ENCODE measurements around the gene STXBP6. TPM values are rescaled to one million over a fixed set of nuclear protein-coding genes. Genes with fewer than 3 reads are reported as not detected.

Gene STXBP6
- total and polyA plus RNA-seq, 2 experiments from 2014 or later, result 19.7 to 29.0 TPM

- Histone ChIP-seq H3K36me3 (ENCODE audit: insufficient read depth) (no peaks in the 10 kb centered on the region), H3K4me2 (no peak overlapping the region), H4K20me1 (replicated peaks; ENCODE audit: insufficient read depth) (no peaks in the 10 kb centered on the region; the same call in 1 of the 2 replicates), H3K4me3 (no peak overlapping the region), H3K79me2 (replicated peaks; ENCODE audit: insufficient read depth) (no peaks in the 10 kb centered on the region), H3K4me1 (ENCODE audit: insufficient read depth) (no peaks in the 10 kb centered on the region), H3F3A (replicated peaks; ENCODE audit: low read depth) (no peaks in the 10 kb centered on the region), H2AFZ (no peak overlapping the region), H3K9me2 (ENCODE audit: insufficient read depth) (0 out of 2 replicates have a peak, but pooled peaks cover 10% of the 10 kb centered on the region), H3K27ac (ENCODE audit: low read depth) (no peak overlapping the region), H3K27me3 (ENCODE audit: insufficient read depth) (no peaks in the 10 kb centered on the region)
- DNase-seq (ENCODE audit: low spot score), result no peak
- TF ChIP-seq JUNB (IDR thresholded peaks at IDR 0.05; ENCODE audit: unreplicated experiment) (no peak), POLR2AphosphoS5 (IDR thresholded peaks at IDR 0.05; ENCODE audit: low read depth) (no peak), EZH2 (IDR thresholded peaks at IDR 0.05; ENCODE audit: low read depth, unreplicated experiment) (no peak), CTCF (conservative IDR thresholded peaks at IDR 0.05; ENCODE audit: low read depth in 2 of 2) (no peak), ZNF114 (CRISPR knock-in tag; IDR thresholded peaks at IDR 0.05) (no peak), EZH2phosphoT487 (IDR thresholded peaks at IDR 0.05; ENCODE audit: unreplicated experiment) (no peak)
- Mint-ChIP-seq H3K4me3 (no peak overlapping the region), H3K9me3 (no peaks in the 10 kb centered on the region), H3K36me3 (ENCODE audit: low read depth) (no peaks in the 10 kb centered on the region), H3K27me3 (ENCODE audit: insufficient read depth, low read depth, poor library complexity) (peaks cover 3% of the 10 kb centered on the region), H3K27ac (no peak overlapping the region), H3K4me1 (peaks cover 5% of the 10 kb centered on the region)
- no peak for ATAC-seq
Measured at GRCh38 chr14:24795406-24795805, 254.5 kb downstream of the STXBP6 start.

GRCh38 chr14:24794644-24795305 lies 255.2 kb downstream of the STXBP6 start:
- Histone ChIP-seq H3K4me3 (no peak overlapping the region), H3K27me3 (ENCODE audit: insufficient read depth) (no peaks in the 10 kb centered on the region), H3K4me2 (no peak overlapping the region), H3K9me2 (ENCODE audit: insufficient read depth) (0 out of 2 replicates have a peak, but pooled peaks cover 10% of the 10 kb centered on the region), H3K27ac (ENCODE audit: low read depth) (no peak overlapping the region), H3K4me1 (ENCODE audit: insufficient read depth) (no peaks in the 10 kb centered on the region), H2AFZ (no peak overlapping the region), H3F3A (replicated peaks; ENCODE audit: low read depth) (no peaks in the 10 kb centered on the region), H4K20me1 (replicated peaks; ENCODE audit: insufficient read depth) (no peaks in the 10 kb centered on the region; the same call in 1 of the 2 replicates), H3K36me3 (ENCODE audit: insufficient read depth) (no peaks in the 10 kb centered on the region), H3K79me2 (replicated peaks; ENCODE audit: insufficient read depth) (no peaks in the 10 kb centered on the region)
- peaks cover 5% of the 10 kb centered on the region for H3K4me1 Mint-ChIP-seq
- peaks cover 3% of the 10 kb centered on the region for H3K27me3 Mint-ChIP-seq (ENCODE audit: insufficient read depth, low read depth, poor library complexity)
- H3K4me3 Mint-ChIP-seq, result no peak overlapping the region
- no peak overlapping the region for H3K27ac Mint-ChIP-seq
- TF ChIP-seq ZNF114 (CRISPR knock-in tag; IDR thresholded peaks at IDR 0.05) (no peak), EZH2phosphoT487 (IDR thresholded peaks at IDR 0.05; ENCODE audit: unreplicated experiment) (no peak), ZNF331 (CRISPR knock-in tag; IDR thresholded peaks at IDR 0.05; ENCODE audit: low read depth) (no peak), CREB1 (CRISPR knock-in tag; IDR thresholded peaks at IDR 0.05; ENCODE audit: low read depth) (no peak), REST (IDR thresholded peaks at IDR 0.05; ENCODE audit: unreplicated experiment) (no peak), ETS1 (IDR thresholded peaks at IDR 0.05) (no peak), CTCF (conservative IDR thresholded peaks at IDR 0.05; ENCODE audit: low read depth in 2 of 2) (no peak), STAT1 (IDR thresholded peaks at IDR 0.05; ENCODE audit: unreplicated experiment) (no peak)
- ATAC-seq (no peak), DNase-seq (ENCODE audit: low spot score) (no peak)
- no peaks in the 10 kb centered on the region for H3K9me3 Mint-ChIP-seq
- H3K36me3 Mint-ChIP-seq (ENCODE audit: low read depth), result no peaks in the 10 kb centered on the region

Data from GM23338 (cell line).